ENCODE measurements around the gene ALKBH4. TPM values are rescaled to one million over a fixed set of nuclear protein-coding genes. Genes with fewer than 3 reads are reported as not detected.

Gene ALKBH4
- polyA plus RNA-seq, 1 of the 3 experiments (the other 2 are of a cell fraction): 18.1 TPM

- no peak for TF ChIP-seq REST (IDR thresholded peaks at IDR 0.05; ENCODE audit: low read depth, low read length)
Observed at GRCh38 chr7:102412548-102412947, 52.1 kb downstream of the ALKBH4 start (continued).

DNA sequence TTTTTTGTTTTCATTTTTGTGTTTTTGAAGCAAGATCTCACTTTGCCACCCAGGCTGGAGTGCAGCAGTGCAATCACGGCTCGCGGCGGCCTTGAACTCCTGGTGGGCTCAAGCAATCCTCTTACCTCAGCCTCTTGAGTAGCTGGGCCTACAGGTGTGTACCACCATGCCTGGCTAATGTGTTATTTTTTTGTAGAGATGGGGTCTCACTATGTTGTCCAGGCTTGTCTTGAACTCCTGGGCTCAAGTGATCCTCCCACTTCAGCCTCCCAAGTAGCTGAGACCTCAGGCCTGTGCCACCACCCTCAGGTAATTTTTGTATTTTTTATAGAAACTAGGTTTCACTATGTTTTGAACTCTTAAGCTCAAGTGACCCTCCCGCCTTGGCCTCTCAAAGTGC is 53.7 kb downstream of the ALKBH4 start:
- peaks cover 0 to 4% of the 10 kb centered on the region in 2 experiments; a peak in 1 of 4 replicates for H3K4me1 ChIP-seq (ENCODE audit: control insufficient read depth in 1 of 2, insufficient read depth in 2 of 2, low read depth in 1 of 2, low read length in 1 of 2)
- H3K4me3 ChIP-seq (ENCODE audit: low read depth in 2 of 2, low read length in 1 of 2): no peak overlapping the region
- H3K9me2 ChIP-seq: no peaks in the 10 kb centered on the region
- H3F3A ChIP-seq (replicated peaks; ENCODE audit: insufficient read depth): no peaks in the 10 kb centered on the region
- peaks cover 44% of the 10 kb centered on the region for H3K79me2 ChIP-seq (ENCODE audit: insufficient read depth)
- ChIA-PET CTCF (interaction anchor here (0.7 to 2.0 kb wide), 3 partner anchors 39 to 131 kb away, joined by 3 to 11 read pairs (median 3); no protein-coding TSS in a partner anchor), POLR2A (no interaction called here)
- no peaks in the 10 kb centered on the region for H3K9me3 ChIP-seq
- H3K36me3 ChIP-seq (replicated peaks in 1 of 2; ENCODE audit: control insufficient read depth in 1 of 2, insufficient read depth in 2 of 2, low read length in 1 of 2): peaks cover 70 to 93% of the 10 kb centered on the region in 2 experiments
- 97% methylated on average over 5 of the region's 5 CpGs for WGBS (ENCODE audit: low lambda C conversion rate)
- H3K4me2 ChIP-seq: no peak overlapping the region
- no peak for DNase-seq
- no peak overlapping the region for H3K9ac ChIP-seq
- H3K27me3 ChIP-seq (ENCODE audit: insufficient read depth): no peaks in the 10 kb centered on the region
- H2AFZ ChIP-seq (ENCODE audit: low read depth): no peak overlapping the region
- no peak overlapping the region for H3K27ac ChIP-seq (ENCODE audit: low read depth in 2 of 2, low read length in 1 of 2)
- peaks cover 21% of the 10 kb centered on the region for H4K20me1 ChIP-seq (ENCODE audit: insufficient read depth)
- TF ChIP-seq, protein P1, sequence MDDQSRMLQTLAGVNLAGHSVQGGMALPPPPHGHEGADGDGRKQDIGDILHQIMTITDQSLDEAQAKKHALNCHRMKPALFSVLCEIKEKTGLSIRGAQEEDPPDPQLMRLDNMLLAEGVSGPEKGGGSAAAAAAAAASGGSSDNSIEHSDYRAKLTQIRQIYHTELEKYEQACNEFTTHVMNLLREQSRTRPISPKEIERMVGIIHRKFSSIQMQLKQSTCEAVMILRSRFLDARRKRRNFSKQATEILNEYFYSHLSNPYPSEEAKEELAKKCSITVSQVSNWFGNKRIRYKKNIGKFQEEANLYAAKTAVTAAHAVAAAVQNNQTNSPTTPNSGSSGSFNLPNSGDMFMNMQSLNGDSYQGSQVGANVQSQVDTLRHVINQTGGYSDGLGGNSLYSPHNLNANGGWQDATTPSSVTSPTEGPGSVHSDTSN (IDR thresholded peaks at IDR 0.05): no peak
- TF ChIP-seq POLR2AphosphoS5 (IDR thresholded peaks at IDR 0.05; ENCODE audit: low read depth, low read length): no peak
- no peak for TF ChIP-seq NFIC (IDR thresholded peaks at IDR 0.05; ENCODE audit: borderline replicate concordance)
- no peak for TF ChIP-seq RXRA (IDR thresholded peaks at IDR 0.05; ENCODE audit: borderline replicate concordance, low read depth)
- TF ChIP-seq YY1 (IDR thresholded peaks at IDR 0.05; ENCODE audit: low read depth): no peak
- TF ChIP-seq, protein P2, sequence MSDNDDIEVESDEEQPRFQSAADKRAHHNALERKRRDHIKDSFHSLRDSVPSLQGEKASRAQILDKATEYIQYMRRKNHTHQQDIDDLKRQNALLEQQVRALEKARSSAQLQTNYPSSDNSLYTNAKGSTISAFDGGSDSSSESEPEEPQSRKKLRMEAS (IDR thresholded peaks at IDR 0.05; ENCODE audit: low read depth): no peak
- no peak for TF ChIP-seq FOXM1 (IDR thresholded peaks at IDR 0.05; ENCODE audit: low read depth)
- TF ChIP-seq SMC3 (IDR thresholded peaks at IDR 0.05; ENCODE audit: low read depth, low read length): no peak
- no peak for TF ChIP-seq USF2 (IDR thresholded peaks at IDR 0.05; ENCODE audit: borderline replicate concordance, low read depth, low read length)
- no peak for TF ChIP-seq MEF2A (IDR thresholded peaks at IDR 0.05; ENCODE audit: borderline replicate concordance, low read depth)
- no peak for TF ChIP-seq EZH2phosphoT487 (IDR thresholded peaks at IDR 0.05; ENCODE audit: borderline replicate concordance, low read depth)
- TF ChIP-seq ELF1 (IDR thresholded peaks at IDR 0.05): no peak
- no peak for TF ChIP-seq GATA2 (CRISPR knock-in tag; IDR thresholded peaks at IDR 0.05)
- no peak for TF ChIP-seq RAD21 (IDR thresholded peaks at IDR 0.05; ENCODE audit: low read length)
- TF ChIP-seq RFX5 (IDR thresholded peaks at IDR 0.05; ENCODE audit: low read length): no peak
- no peak for TF ChIP-seq REST (IDR thresholded peaks at IDR 0.05; ENCODE audit: low read depth, low read length)
- no peak for TF ChIP-seq SIN3A (IDR thresholded peaks at IDR 0.05; ENCODE audit: borderline replicate concordance, low read depth, low read length)
- no peak for TF ChIP-seq CTCF (IDR thresholded peaks at IDR 0.05)
- TF ChIP-seq RCOR1 (IDR thresholded peaks at IDR 0.05; ENCODE audit: low read length): no peak

Data from SK-N-SH (cell line).